ENCODE results near the gene ATXN2. TPM values are rescaled to one million over a fixed set of nuclear protein-coding genes. Genes with fewer than 3 reads are reported as not detected.

Gene ATXN2
- polyA plus RNA-seq, 1 experiment = 19.1 TPM

GRCh38 chr12:111640506-111640905 is 41.4 kb upstream of the ATXN2 start:
- Histone ChIP-seq H3K27ac (ENCODE audit: low read depth, low read length) (no peak overlapping the region), H3K9me3 (ENCODE audit: control insufficient read depth, insufficient read depth, low read length) (no peaks in the 10 kb centered on the region), H3K4me3 (ENCODE audit: low read depth, low read length) (no peak overlapping the region), H3K27me3 (ENCODE audit: control insufficient read depth, insufficient read depth, low read length) (no peaks in the 10 kb centered on the region)
- no peak for TF ChIP-seq CTCF (IDR thresholded peaks at IDR 0.05; ENCODE audit: low read depth, low read length)
- POLR2A ChIA-PET = interaction anchor here (0.5 kb wide), 1 partner anchor 203 kb away, joined by 3 read pairs; no protein-coding TSS in a partner anchor
- CTCF ChIA-PET = interaction anchor here (0.7 to 0.8 kb wide), 2 partner anchors 31 to 243 kb away, joined by 4 to 6 read pairs; no protein-coding TSS in a partner anchor
- no peak for DNase-seq (ENCODE audit: low read depth, low spot score)

GRCh38 chr12:111638556-111638955 is 39.4 kb upstream of the ATXN2 start:
- no peak for TF ChIP-seq CTCF (IDR thresholded peaks at IDR 0.05; ENCODE audit: low read depth, low read length)
- H3K27ac ChIP-seq (ENCODE audit: low read depth, low read length) = no peak overlapping the region
- no peaks in the 10 kb centered on the region for H3K27me3 ChIP-seq (ENCODE audit: control insufficient read depth, insufficient read depth, low read length)
- CTCF ChIA-PET = interaction anchor here (0.6 kb wide), 1 partner anchor 67 kb away, joined by 3 read pairs; no protein-coding TSS in a partner anchor
- POLR2A ChIA-PET = no interaction called here
- DNase-seq (ENCODE audit: low read depth, low spot score) = no peak
- no peaks in the 10 kb centered on the region for H3K9me3 ChIP-seq (ENCODE audit: control insufficient read depth, insufficient read depth, low read length)
- no peak overlapping the region for H3K4me3 ChIP-seq (ENCODE audit: low read depth, low read length)

- no peak for TF ChIP-seq CTCF (IDR thresholded peaks at IDR 0.05; ENCODE audit: low read depth, low read length)
- POLR2A ChIA-PET = interaction anchor here (0.6 kb wide), 1 partner anchor 22 kb away, joined by 3 read pairs; no protein-coding TSS in a partner anchor
- Histone ChIP-seq H3K27me3 (ENCODE audit: control insufficient read depth, insufficient read depth, low read length) (no peaks in the 10 kb centered on the region), H3K4me3 (ENCODE audit: low read depth, low read length) (no peak overlapping the region), H3K27ac (ENCODE audit: low read depth, low read length) (peak overlapping the region; percentile 61), H3K9me3 (ENCODE audit: control insufficient read depth, insufficient read depth, low read length) (no peaks in the 10 kb centered on the region)
- DNase-seq (ENCODE audit: low read depth, low spot score) = no peak
- CTCF ChIA-PET = interaction anchor here (0.9 kb wide), 1 partner anchor 65 kb away, joined by 3 read pairs; no protein-coding TSS in a partner anchor
Measured at GRCh38 chr12:111636209-111636945, 37.3 kb upstream of the ATXN2 start.

GRCh38 chr12:111635524-111635923 is 36.4 kb upstream of the ATXN2 start:
- DNase-seq (ENCODE audit: low read depth, low spot score) = no peak
- POLR2A ChIA-PET = interaction anchor here (0.6 kb wide), 1 partner anchor 23 kb away, joined by 3 read pairs; no protein-coding TSS in a partner anchor
- Histone ChIP-seq H3K9me3 (ENCODE audit: control insufficient read depth, insufficient read depth, low read length) (no peaks in the 10 kb centered on the region), H3K4me3 (ENCODE audit: low read depth, low read length) (no peak overlapping the region), H3K27ac (ENCODE audit: low read depth, low read length) (no peak overlapping the region), H3K27me3 (ENCODE audit: control insufficient read depth, insufficient read depth, low read length) (no peaks in the 10 kb centered on the region)
- CTCF ChIA-PET = interaction anchor here (0.7 to 1.6 kb wide), 3 partner anchors 10 to 239 kb away, joined by 3 to 7 read pairs (median 4); no protein-coding TSS in a partner anchor
- TF ChIP-seq CTCF (IDR thresholded peaks at IDR 0.05; ENCODE audit: low read depth, low read length) = no peak

Measured in AG04450 (cell line).